HepG2 (cell line): ENCODE data around the gene GLTPD2. TPM values are rescaled to one million over a fixed set of nuclear protein-coding genes. Genes with fewer than 3 reads are reported as not detected.
A peak's percentile ranks its signal among the peaks of the same experiment; 100 is the strongest.

Experiments
- ATAC-seq: fragments of 200-7000 bp; cut with Tn5 transposase; 3 replicates; pipeline ENCODE4 v1.9.1; 2020; ENCODE audit warnings: mild to moderate bottlenecking, moderate library complexity
- BruUV-seq: library from RNA; stranded (reverse); fragments of 400-500 nt; replicated peaks from 2 replicates; lab custom pipeline; 2021; lab: Mats Ljungman, UMichigan
- CTCF ChIA-PET: fragments of 300-600 bp; formaldehyde crosslinking; extraction: SDS; loops from one replicate; lab custom pipeline; 2021; ENCODE audit warnings: low total read pairs, inconsistent platforms, low intra/inter-chr PET ratio; lab: Yijun Ruan, JAX
- POLR2A ChIA-PET: fragments of 350-600 bp; sonication (Branson Sonifier 250); formaldehyde crosslinking; loops from one replicate; lab custom pipeline; 2020; ENCODE audit warnings: antibody characterized with exemption, inconsistent platforms; lab: Yijun Ruan, JAX
- DNase-seq: peaks from one replicate; pipeline ENCODE4 v3.0.0-alpha.2; 2015; ENCODE audit warnings: low spot score
- FAIRE-seq: peaks from 3 replicates; lab custom pipeline; 2011; peaks lifted over from hg19 to GRCh38; lab: Jason Lieb, UNC
- H2AFZ ChIP-seq: one replicate; pipeline ENCODE4 v1.6.1; 2011; ENCODE audit warnings: low read length, inconsistent platforms
- H3K27ac ChIP-seq: fragments of 300-600 bp; 3 replicates; pipeline ENCODE4 v1.8.0; 2011; ENCODE audit warnings: mixed run types, mild to moderate bottlenecking, mixed read lengths, low read length, inconsistent platforms; ENCODE audit not compliant: insufficient read depth; ENCODE audit errors: extremely low read length
- H3K27me3 ChIP-seq, 2 experiments: fragments of 200-600 bp in 1 of 2; 2 replicates in 1 of 2; 3 replicates in 1 of 2; pipeline versions ENCODE4 v1.6.0 to v1.8.0; 2011; ENCODE audit warnings: low read length in 2 of 2, mild to moderate bottlenecking in 2 of 2, moderate library complexity in 2 of 2, inconsistent platforms in 1 of 2; ENCODE audit not compliant: insufficient read depth in 2 of 2, control insufficient read depth in 1 of 2
- H3K36me3 ChIP-seq, 2 experiments: fragments of 200-600 bp in 1 of 2; replicated peaks in 1 of 2; 2 replicates in 1 of 2; 3 replicates in 1 of 2; pipeline versions ENCODE4 v1.5.1 to v1.8.0; 2011; ENCODE audit warnings: low read length in 2 of 2, inconsistent platforms in 1 of 2; ENCODE audit not compliant: insufficient read depth in 2 of 2, control insufficient read depth in 1 of 2
- H3K4me1 ChIP-seq: 2 replicates; pipeline ENCODE4 v1.5.1; 2012; ENCODE audit warnings: low read length, inconsistent platforms; ENCODE audit not compliant: insufficient read depth
- H3K4me2 ChIP-seq: 2 replicates; pipeline ENCODE4 v1.6.0; 2011; ENCODE audit warnings: low read depth, low read length, inconsistent platforms
- H3K4me3 ChIP-seq, 3 experiments: fragments of 200-600 bp in 1 of 3; sonication (generic), shearing (Covaris generic) in 1 of 3; replicated peaks in 1 of 3; 2 replicates each; pipeline ENCODE4 v1.5.1; 2011 to 2016; ENCODE audit warnings: low read length in 3 of 3, inconsistent platforms in 2 of 3, low read depth in 2 of 3, mild to moderate bottlenecking in 2 of 3, control low read depth in 1 of 3, mixed read lengths in 1 of 3; ENCODE audit not compliant: insufficient read depth in 1 of 3
- H3K79me2 ChIP-seq: one replicate; pipeline ENCODE4 v1.6.1; 2011; ENCODE audit warnings: low read length, inconsistent platforms; ENCODE audit not compliant: insufficient read depth
- H3K9ac ChIP-seq: 2 replicates; pipeline ENCODE4 v1.6.0; 2011; ENCODE audit warnings: mild to moderate bottlenecking, low read depth, low read length, inconsistent platforms; ENCODE audit not compliant: insufficient read depth
- H3K9me3 ChIP-seq: 2 replicates; pipeline ENCODE4 v1.5.1; 2012; ENCODE audit warnings: mild to moderate bottlenecking, low read length
- H4K20me1 ChIP-seq: 2 replicates; pipeline ENCODE4 v1.6.0; 2011; ENCODE audit warnings: inconsistent platforms, mild to moderate bottlenecking, low read length, moderate library complexity; ENCODE audit not compliant: insufficient read depth
- CBX2 ChIP-seq, 2 experiments: fragments of 200-600 bp in 1 of 2; sonication (generic); formaldehyde crosslinking in 1 of 2; IDR thresholded peaks; 2 replicates each; pipeline versions ENCODE4 v1.7.0 to v1.8.1; 2018 to 2022; ENCODE audit warnings: low read depth in 2 of 2, low read length in 1 of 2, mild to moderate bottlenecking in 1 of 2, missing genetic modification reagents in 1 of 2
- KMT2B ChIP-seq: IDR thresholded peaks from 2 replicates; pipeline ENCODE4 v1.6.1; 2016; ENCODE audit warnings: missing genetic modification reagents, missing compliant biosample characterization
- NFKB2 ChIP-seq: sonication (generic); formaldehyde crosslinking; IDR thresholded peaks from 2 replicates; pipeline ENCODE4 v1.4.0; 2020; ENCODE audit warnings: missing genetic modification reagents, borderline replicate concordance
- PITX1 ChIP-seq: sonication (generic); formaldehyde crosslinking; IDR thresholded peaks from 2 replicates; pipeline ENCODE4 v1.5.1; 2020; ENCODE audit warnings: mild to moderate bottlenecking, missing genetic modification reagents
- REXO4 ChIP-seq: sonication (generic); formaldehyde crosslinking; IDR thresholded peaks from 2 replicates; pipeline ENCODE4 v1.8.0; 2022; ENCODE audit warnings: missing genetic modification reagents, mild to moderate bottlenecking, borderline replicate concordance
- XBP1 ChIP-seq: sonication (generic); formaldehyde crosslinking; IDR thresholded peaks from 2 replicates; pipeline ENCODE4 v1.5.0; 2020; ENCODE audit warnings: missing genetic modification reagents
- ZNF24 ChIP-seq: fragments of 450-650 bp; IDR thresholded peaks from 2 replicates; pipeline ENCODE4 v1.6.1; 2017; ENCODE audit warnings: antibody characterized with exemption, mild to moderate bottlenecking
- ZNF468 ChIP-seq: sonication (generic); formaldehyde crosslinking; IDR thresholded peaks from 2 replicates; pipeline ENCODE4 v1.8.0; 2022; ENCODE audit warnings: mild to moderate bottlenecking, moderate library complexity, missing genetic modification reagents
- ZNF629 ChIP-seq: sonication (generic); formaldehyde crosslinking; conservative IDR thresholded peaks from 2 replicates; pipeline ENCODE4 v1.5.0; 2020; ENCODE audit warnings: missing genetic modification reagents
- ZSCAN22 ChIP-seq: sonication (generic); formaldehyde crosslinking; IDR thresholded peaks from 2 replicates; pipeline ENCODE4 v1.4.0; 2020; ENCODE audit warnings: mild to moderate bottlenecking, missing genetic modification reagents
- WGBS: methylation state at CpG from one replicate; pipeline ENCODE4 v1.1.6; 2017; ENCODE audit warnings: low lambda C conversion rate; 5-methylcytosine and 5-hydroxymethylcytosine counted together
- in situ Hi-C: cut with HindIII; loops from 2 replicates; pipeline ENCODE4 v1.10.0; 2017; ENCODE audit warnings: low pct_unique_long_range_greater_than_20kb; ENCODE audit not compliant: extremely low pct_ligation_motif_present
- intact Hi-C: fragments of 100-400 bp; cut with micrococcal nuclease; formaldehyde crosslinking; loops from one replicate; pipeline ENCODE4 v1.10.0; 2022; ENCODE audit not compliant: unreplicated experiment
- polyA plus RNA-seq, 8 experiments: library from polyadenylated mRNA; depleted of rRNA in 3 of 8; stranded (reverse) in 7 of 8; unstranded in 1 of 8; fragments of >200 nt; fragmentation: Illumina TruSeq in 4 of 8; extraction: Trizol in 4 of 8; gene quantifications; 2 replicates each; pipeline versions ENCODE4 v1.2.1 to v1.2.3, GENCODE V29; 2011 to 2016; ENCODE audit warnings: low read depth in 4 of 8, missing spikeins in 1 of 8, mixed read lengths in 1 of 8; ENCODE audit not compliant: insufficient read depth in 1 of 8
- total RNA-seq, 5 experiments: library from RNA; depleted of rRNA; stranded (reverse); fragments of >200 nt; fragmentation: Illumina TruSeq; extraction: Trizol; gene quantifications; 2 replicates each; pipeline ENCODE4 v1.2.3, GENCODE V29; 2016; ENCODE audit warnings: low read depth in 1 of 5
- TF ChIP-seq, protein P1 (sequence below): sonication (generic); formaldehyde crosslinking; IDR thresholded peaks from 2 replicates; pipeline ENCODE4 v1.8.1; 2022; ENCODE audit warnings: mild to moderate bottlenecking, missing genetic modification reagents
- TF ChIP-seq, protein P2 (sequence below): IDR thresholded peaks from 2 replicates; pipeline ENCODE4 v1.6.1; 2016; ENCODE audit warnings: low read depth, borderline replicate concordance
- TF ChIP-seq, protein P3 (sequence below): sonication (generic); formaldehyde crosslinking; IDR thresholded peaks from 2 replicates; pipeline ENCODE4 v1.4.0; 2020; ENCODE audit warnings: missing genetic modification reagents, mild to moderate bottlenecking, borderline replicate concordance

GLTPD2 gene
- total and polyA plus RNA-seq, 2 of the 13 experiments (the other 11 are each of a cell fraction or from before 2014, with no cell fraction given) = 7.5 to 12.9 TPM

DNA sequence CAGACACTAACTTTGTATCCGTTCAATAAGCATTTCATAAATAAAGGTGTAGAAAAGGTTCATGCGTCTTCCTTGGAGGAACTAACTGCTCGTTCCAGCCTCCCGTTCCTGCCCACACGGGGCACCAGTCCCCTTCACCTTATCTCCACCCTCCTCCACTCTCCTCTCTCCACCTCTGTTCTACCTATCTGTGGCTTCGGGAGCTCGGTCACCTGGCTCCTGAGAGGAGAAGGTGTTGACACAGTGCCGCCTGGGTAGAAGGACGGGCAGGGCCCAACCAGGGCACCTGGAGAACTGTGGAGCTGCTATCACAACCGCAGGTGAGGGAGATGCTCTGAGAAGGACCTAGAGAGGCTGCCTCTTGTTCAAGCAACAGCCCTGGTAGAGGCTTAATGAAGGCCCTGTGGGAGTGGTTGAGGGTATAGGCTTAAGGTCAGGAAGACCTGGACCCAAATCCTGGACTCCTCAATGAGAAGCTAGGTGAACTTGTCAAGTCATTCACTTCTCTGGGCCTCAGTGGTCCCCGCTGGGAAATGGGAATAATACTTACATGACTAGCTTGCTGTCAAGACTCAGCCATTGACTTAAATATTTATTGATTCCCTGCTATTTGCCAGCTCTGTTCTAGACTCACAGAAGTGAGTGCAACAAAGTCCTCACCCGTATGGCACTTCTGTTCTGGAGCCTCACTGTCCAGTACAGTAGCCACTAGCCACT, 34.8 kb downstream of the GLTPD2 start:
- Histone ChIP-seq H4K20me1 (no peaks in the 10 kb centered on the region), H3K27me3 (no peaks in the 10 kb centered on the region), H3K9ac (no peak overlapping the region), H3K4me1 (no peaks in the 10 kb centered on the region), H3K36me3 (peaks cover 0 to 1% of the 10 kb centered on the region in 2 experiments; a peak in 1 of 5 replicates), H3K79me2 (no peaks in the 10 kb centered on the region)
- intact Hi-C loops = no loop called here
- BruUV-seq = no TSS peak
- CTCF ChIA-PET = no interaction called here
- no peak for DNase-seq
- TF ChIP-seq ZNF24 (no peak), ZNF629 (peak; percentile 85)
- TF ChIP-seq, all 625 proteins: peak for 1
- POLR2A ChIA-PET = no interaction called here
- FAIRE-seq (no peak), ATAC-seq (no peak)
- Histone ChIP-seq H3K4me3 (no peak overlapping the region), H3K9me3 (no peaks in the 10 kb centered on the region), H2AFZ (no peak overlapping the region), H3K27ac (no peak overlapping the region), H3K4me2 (no peak overlapping the region)
- 81% methylated on average over 11 of the region's 12 CpGs for whole genome bisulfite sequencing
- in situ Hi-C loops = no loop called here

DNA sequence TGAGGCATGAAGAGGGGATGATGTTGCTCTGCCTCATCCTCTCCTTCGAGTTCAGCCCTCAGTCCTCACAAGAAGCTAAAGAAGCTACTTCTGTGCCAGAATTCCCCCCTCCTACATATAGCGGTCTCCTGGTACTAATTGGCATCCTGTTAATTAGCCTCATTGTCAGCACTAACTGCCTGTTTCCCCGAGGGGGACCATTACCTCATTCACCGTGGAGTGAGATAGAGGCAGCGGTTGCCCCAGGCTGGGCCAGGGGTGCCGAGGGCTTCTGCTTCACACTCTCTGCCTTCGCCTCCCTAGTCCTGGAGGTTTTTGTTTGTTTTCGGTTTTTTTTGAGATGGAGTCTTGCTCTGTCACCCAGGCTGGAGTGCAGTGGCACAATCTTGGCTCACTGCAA, 38.6 kb downstream of the GLTPD2 start:
- ChIA-PET POLR2A (no interaction called here), CTCF (no interaction called here)
- H3K4me1 ChIP-seq = no peaks in the 10 kb centered on the region
- ATAC-seq (no peak), FAIRE-seq (no peak), DNase-seq (no peak)
- no peak overlapping the region for H3K4me3 ChIP-seq
- H2AFZ ChIP-seq = no peak overlapping the region
- no peaks in the 10 kb centered on the region for H4K20me1 ChIP-seq
- no TSS peak for BruUV-seq
- H3K36me3 ChIP-seq = 0 out of 5 replicates have a peak, but pooled peaks cover 0 to 1% of the 10 kb centered on the region in 2 experiments
- WGBS = 55% methylated on average over 8 of the region's 8 CpGs
- intact Hi-C loops (no loop called here), in situ Hi-C loops (no loop called here)
- no peak overlapping the region for H3K9ac ChIP-seq
- H3K27ac ChIP-seq = no peak overlapping the region
- H3K27me3 ChIP-seq = no peaks in the 10 kb centered on the region
- no peaks in the 10 kb centered on the region for H3K9me3 ChIP-seq
- H3K4me2 ChIP-seq = no peak overlapping the region
- H3K79me2 ChIP-seq = no peaks in the 10 kb centered on the region
- TF ChIP-seq, protein P1, sequence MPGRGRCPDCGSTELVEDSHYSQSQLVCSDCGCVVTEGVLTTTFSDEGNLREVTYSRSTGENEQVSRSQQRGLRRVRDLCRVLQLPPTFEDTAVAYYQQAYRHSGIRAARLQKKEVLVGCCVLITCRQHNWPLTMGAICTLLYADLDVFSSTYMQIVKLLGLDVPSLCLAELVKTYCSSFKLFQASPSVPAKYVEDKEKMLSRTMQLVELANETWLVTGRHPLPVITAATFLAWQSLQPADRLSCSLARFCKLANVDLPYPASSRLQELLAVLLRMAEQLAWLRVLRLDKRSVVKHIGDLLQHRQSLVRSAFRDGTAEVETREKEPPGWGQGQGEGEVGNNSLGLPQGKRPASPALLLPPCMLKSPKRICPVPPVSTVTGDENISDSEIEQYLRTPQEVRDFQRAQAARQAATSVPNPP (CRISPR knock-in tag) = no peak
- TF ChIP-seq REXO4 (CRISPR knock-in tag) (no peak), NFKB2 (no peak), CBX2 (IDR thresholded peaks at IDR 0.05; ENCODE audit: low read depth, low read length) (no peak), CBX2 (CRISPR knock-in tag; IDR thresholded peaks at IDR 0.05; ENCODE audit: low read depth) (no peak), KMT2B (no peak), ZNF468 (CRISPR knock-in tag) (no peak), XBP1 (no peak), ZSCAN22 (CRISPR knock-in tag) (no peak), PITX1 (CRISPR knock-in tag) (no peak)
- TF ChIP-seq, protein P2, sequence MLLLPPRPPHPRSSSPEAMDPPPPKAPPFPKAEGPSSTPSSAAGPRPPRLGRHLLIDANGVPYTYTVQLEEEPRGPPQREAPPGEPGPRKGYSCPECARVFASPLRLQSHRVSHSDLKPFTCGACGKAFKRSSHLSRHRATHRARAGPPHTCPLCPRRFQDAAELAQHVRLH (CRISPR knock-in tag) = no peak
- TF ChIP-seq, protein P3, sequence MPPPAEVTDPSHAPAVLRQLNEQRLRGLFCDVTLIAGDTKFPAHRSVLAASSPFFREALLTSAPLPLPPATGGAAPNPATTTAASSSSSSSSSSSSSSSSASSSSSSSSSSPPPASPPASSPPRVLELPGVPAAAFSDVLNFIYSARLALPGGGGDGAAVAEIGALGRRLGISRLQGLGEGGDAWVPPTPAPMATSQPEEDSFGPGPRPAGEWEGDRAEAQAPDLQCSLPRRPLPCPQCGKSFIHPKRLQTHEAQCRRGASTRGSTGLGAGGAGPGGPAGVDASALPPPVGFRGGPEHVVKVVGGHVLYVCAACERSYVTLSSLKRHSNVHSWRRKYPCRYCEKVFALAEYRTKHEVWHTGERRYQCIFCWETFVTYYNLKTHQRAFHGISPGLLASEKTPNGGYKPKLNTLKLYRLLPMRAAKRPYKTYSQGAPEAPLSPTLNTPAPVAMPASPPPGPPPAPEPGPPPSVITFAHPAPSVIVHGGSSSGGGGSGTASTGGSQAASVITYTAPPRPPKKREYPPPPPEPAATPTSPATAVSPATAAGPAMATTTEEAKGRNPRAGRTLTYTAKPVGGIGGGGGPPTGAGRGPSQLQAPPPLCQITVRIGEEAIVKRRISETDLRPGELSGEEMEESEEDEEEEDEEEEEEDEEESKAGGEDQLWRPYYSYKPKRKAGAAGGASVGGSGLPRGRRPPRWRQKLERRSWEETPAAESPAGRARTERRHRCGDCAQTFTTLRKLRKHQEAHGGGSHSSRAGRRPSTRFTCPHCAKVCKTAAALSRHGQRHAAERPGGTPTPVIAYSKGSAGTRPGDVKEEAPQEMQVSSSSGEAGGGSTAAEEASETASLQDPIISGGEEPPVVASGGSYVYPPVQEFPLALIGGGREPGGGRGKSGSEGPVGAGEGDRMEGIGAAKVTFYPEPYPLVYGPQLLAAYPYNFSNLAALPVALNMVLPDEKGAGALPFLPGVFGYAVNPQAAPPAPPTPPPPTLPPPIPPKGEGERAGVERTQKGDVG = no peak
